ENCODE data around the gene RAB35.

DNA sequence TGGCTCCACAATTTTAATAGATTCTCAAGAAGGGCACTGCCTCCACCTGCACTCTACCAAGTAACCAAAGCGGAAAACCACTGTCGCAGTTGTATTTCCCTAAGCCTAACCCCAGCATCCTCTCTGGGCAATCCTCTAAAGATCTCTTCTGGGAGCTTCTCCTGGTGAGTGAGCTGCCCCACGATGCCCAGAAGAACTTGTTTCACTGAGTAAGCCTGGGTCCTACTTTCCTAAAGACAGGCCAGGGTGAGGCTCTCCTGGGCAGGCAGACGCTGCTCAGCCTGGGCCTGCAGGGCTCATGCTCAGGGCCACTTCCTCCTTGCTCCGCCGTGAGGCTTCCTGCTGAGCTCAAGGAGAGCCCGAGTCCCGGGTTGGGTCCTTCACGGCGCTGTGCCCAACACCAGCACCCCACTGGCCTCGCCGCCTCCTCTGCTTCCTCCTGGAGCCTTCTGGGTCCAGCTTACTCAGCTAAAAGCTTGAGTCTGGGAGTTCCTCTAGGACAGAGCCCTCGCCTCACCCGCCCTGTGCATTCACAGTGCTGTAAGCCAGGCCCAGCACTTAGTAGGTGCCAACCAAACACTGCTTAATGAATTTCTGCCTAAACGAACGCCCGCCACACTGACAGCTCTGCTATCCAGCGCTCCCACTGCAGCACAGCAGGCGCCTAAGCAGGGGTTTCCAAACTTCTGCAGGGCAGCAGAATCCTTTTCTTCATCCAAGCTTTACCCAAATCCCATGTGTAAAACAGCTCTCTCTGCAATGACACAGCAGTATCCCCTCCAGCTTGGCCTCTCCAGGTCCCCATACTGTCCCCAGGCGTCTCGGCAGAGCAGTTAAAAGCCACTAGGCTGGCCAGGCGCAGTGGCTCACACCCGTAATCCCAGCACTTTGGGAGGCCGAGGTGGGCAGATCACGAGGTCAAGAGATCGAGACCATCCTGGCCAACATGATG lies 5.7 kb downstream of the RAB35 start:
- TF ChIP-seq POLR2A (IDR thresholded peaks at IDR 0.05) = no peak
- TF ChIP-seq, protein P1, sequence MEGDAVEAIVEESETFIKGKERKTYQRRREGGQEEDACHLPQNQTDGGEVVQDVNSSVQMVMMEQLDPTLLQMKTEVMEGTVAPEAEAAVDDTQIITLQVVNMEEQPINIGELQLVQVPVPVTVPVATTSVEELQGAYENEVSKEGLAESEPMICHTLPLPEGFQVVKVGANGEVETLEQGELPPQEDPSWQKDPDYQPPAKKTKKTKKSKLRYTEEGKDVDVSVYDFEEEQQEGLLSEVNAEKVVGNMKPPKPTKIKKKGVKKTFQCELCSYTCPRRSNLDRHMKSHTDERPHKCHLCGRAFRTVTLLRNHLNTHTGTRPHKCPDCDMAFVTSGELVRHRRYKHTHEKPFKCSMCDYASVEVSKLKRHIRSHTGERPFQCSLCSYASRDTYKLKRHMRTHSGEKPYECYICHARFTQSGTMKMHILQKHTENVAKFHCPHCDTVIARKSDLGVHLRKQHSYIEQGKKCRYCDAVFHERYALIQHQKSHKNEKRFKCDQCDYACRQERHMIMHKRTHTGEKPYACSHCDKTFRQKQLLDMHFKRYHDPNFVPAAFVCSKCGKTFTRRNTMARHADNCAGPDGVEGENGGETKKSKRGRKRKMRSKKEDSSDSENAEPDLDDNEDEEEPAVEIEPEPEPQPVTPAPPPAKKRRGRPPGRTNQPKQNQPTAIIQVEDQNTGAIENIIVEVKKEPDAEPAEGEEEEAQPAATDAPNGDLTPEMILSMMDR (IDR thresholded peaks at IDR 0.05) = no peak
